ENCODE measurements around the gene TAC4.

GRCh38 chr17:49854126-49854525, 6.3 kb upstream of the TAC4 start:
- TF ChIP-seq POLR2A (IDR thresholded peaks at IDR 0.05; ENCODE audit: low read depth, low read length), result no peak
- no peak for TF ChIP-seq POLR2AphosphoS5 (IDR thresholded peaks at IDR 0.05; ENCODE audit: insufficient read depth, low read depth, low read length)
- TF ChIP-seq EZH2 (IDR thresholded peaks at IDR 0.05; ENCODE audit: borderline replicate concordance, low read depth, low read length, severe bottlenecking), result no peak
- TF ChIP-seq CTCF (IDR thresholded peaks at IDR 0.05; ENCODE audit: extremely low read depth in 1 of 2, insufficient read depth in 1 of 2, low read depth in 1 of 2, low read length in 2 of 2), result no peak
- TF ChIP-seq, protein P1, sequence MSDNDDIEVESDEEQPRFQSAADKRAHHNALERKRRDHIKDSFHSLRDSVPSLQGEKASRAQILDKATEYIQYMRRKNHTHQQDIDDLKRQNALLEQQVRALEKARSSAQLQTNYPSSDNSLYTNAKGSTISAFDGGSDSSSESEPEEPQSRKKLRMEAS (IDR thresholded peaks at IDR 0.05; ENCODE audit: insufficient read depth, insufficient read length), result no peak
- TF ChIP-seq GATA2 (IDR thresholded peaks at IDR 0.05; ENCODE audit: insufficient read depth, insufficient read length, low read depth, low read length), result no peak
- no peak for TF ChIP-seq JUN (IDR thresholded peaks at IDR 0.05; ENCODE audit: borderline replicate concordance, insufficient read depth, insufficient read length, low read depth)
- TF ChIP-seq MYC (IDR thresholded peaks at IDR 0.05; ENCODE audit: low read depth, low read length), result no peak
